PC-9 (cell line): ENCODE measurements around the gene MAP2K4. TPM values are rescaled to one million over a fixed set of nuclear protein-coding genes. Genes with fewer than 3 reads are reported as not detected.
A peak's percentile ranks its signal among the peaks of the same experiment; 100 is the strongest.

Source experiments
- BruUV-seq: library from RNA; stranded (reverse); fragments of 400-500 nt; replicated peaks from 2 replicates; lab custom pipeline; 2021; lab: Mats Ljungman, UMichigan
- CTCF ChIA-PET: fragments of 300-600 bp; sonication (Branson Sonifier 250); formaldehyde crosslinking; loops from one replicate; lab custom pipeline; 2022; ENCODE audit warnings: antibody characterized with exemption; lab: Charles Lee
- POLR2A ChIA-PET: fragments of 300-600 bp; sonication (Branson Sonifier 250); formaldehyde crosslinking; loops from one replicate; lab custom pipeline; 2022; ENCODE audit warnings: antibody characterized with exemption; ENCODE audit not compliant: unreplicated experiment; lab: Charles Lee
- DNase-seq, 2 experiments: peaks; one replicate each; pipeline versions ENCODE4 v3.0.0 to v3.0.0-alpha.2; 2015 to 2022; ENCODE audit warnings: mixed read lengths in 1 of 2
- H2AFZ ChIP-seq: fragments of 200-600 bp; sonication (generic); 2 replicates; pipeline ENCODE4 v1.8.1; 2017; ENCODE audit warnings: antibody characterized with exemption
- H3F3A ChIP-seq: fragments of 200-600 bp; sonication (generic); 2 replicates; pipeline ENCODE4 v1.8.1; 2017; ENCODE audit warnings: antibody characterized with exemption, mild to moderate bottlenecking, low read depth; ENCODE audit not compliant: insufficient read depth
- H3K27ac ChIP-seq: fragments of 200-600 bp; sonication (generic); 2 replicates; pipeline ENCODE4 v1.6.1; 2016; ENCODE audit warnings: mixed run types
- H3K27me3 ChIP-seq: fragments of 200-600 bp; sonication (generic); 2 replicates; pipeline ENCODE4 v1.6.1; 2016; ENCODE audit warnings: low read depth, mixed run types; ENCODE audit not compliant: insufficient read depth
- H3K36me3 ChIP-seq: fragments of 200-600 bp; sonication (generic); 2 replicates; pipeline ENCODE4 v1.6.1; 2016; ENCODE audit warnings: low read depth, mixed run types
- H3K4me1 ChIP-seq: fragments of 200-600 bp; sonication (generic); replicated peaks from 2 replicates; pipeline ENCODE4 v1.6.1; 2016; ENCODE audit warnings: mixed run types; ENCODE audit not compliant: insufficient read depth
- H3K4me2 ChIP-seq: fragments of 200-600 bp; sonication (generic); 2 replicates; pipeline ENCODE4 v1.6.1; 2017; ENCODE audit warnings: mixed run types
- H3K4me3 ChIP-seq: fragments of 200-600 bp; sonication (generic); 2 replicates; pipeline ENCODE4 v1.6.1; 2016; ENCODE audit warnings: mixed run types
- H3K79me2 ChIP-seq: fragments of 200-600 bp; sonication (generic); 2 replicates; pipeline ENCODE4 v1.6.1; 2017; ENCODE audit warnings: low read depth, mixed run types
- H3K9me2 ChIP-seq: fragments of 200-600 bp; sonication (generic); 2 replicates; pipeline ENCODE4 v1.8.1; 2017; ENCODE audit warnings: mild to moderate bottlenecking; ENCODE audit not compliant: insufficient read depth
- H3K9me3 ChIP-seq: fragments of 200-600 bp; sonication (generic); 2 replicates; pipeline ENCODE4 v1.8.1; 2016; ENCODE audit warnings: low read depth; ENCODE audit not compliant: insufficient read depth
- H4K20me1 ChIP-seq: fragments of 200-600 bp; sonication (generic); 2 replicates; pipeline ENCODE4 v1.8.1; 2017; ENCODE audit not compliant: insufficient read depth
- EZH2 ChIP-seq: fragments of 200-600 bp; sonication (generic); IDR thresholded peaks from 2 replicates; pipeline ENCODE4 v1.8.0; 2017; ENCODE audit warnings: antibody characterized with exemption, low read depth
- intact Hi-C: fragments of 100-400 bp; cut with micrococcal nuclease; formaldehyde crosslinking; loops from one replicate; pipeline ENCODE4 v1.10.0; 2022; ENCODE audit not compliant: unreplicated experiment
- total RNA-seq: library from RNA; stranded (reverse); gene quantifications from 2 replicates; pipeline ENCODE4 v1.2.3, GENCODE V29; 2021
- TF ChIP-seq, protein P1 (sequence below): fragments of 200-600 bp; sonication (generic); conservative IDR thresholded peaks from 2 replicates; pipeline ENCODE4 v1.6.1; 2017; ENCODE audit warnings: mixed run types, antibody characterized with exemption, mild to moderate bottlenecking, moderate library complexity

Gene MAP2K4
- total RNA-seq, 1 experiment from 2014 or later: 44.3 TPM

DNA sequence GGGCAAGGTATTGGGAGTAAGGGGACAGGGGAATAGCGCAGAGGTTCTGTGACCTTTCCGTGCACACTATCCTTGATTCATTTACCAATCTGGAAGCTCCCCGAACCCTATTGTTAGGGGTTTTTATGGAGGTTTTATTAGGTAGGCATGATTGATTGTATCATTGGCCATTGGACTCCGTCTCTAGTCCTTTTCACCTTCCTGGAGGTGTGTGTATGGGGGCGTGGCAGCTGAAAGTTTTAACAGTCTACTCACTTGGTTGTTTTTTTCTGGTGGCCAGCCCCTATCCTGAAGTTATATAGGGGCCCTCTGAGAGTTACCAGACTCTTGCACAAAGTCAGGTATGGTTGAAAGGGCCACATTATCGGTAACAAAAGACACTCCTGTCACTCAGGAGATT is 23.0 kb downstream of the MAP2K4 start:
- intact Hi-C loops: no loop called here
- no TSS peak for BruUV-seq
- H3K4me2 ChIP-seq: no peak overlapping the region
- TF ChIP-seq, protein P1, sequence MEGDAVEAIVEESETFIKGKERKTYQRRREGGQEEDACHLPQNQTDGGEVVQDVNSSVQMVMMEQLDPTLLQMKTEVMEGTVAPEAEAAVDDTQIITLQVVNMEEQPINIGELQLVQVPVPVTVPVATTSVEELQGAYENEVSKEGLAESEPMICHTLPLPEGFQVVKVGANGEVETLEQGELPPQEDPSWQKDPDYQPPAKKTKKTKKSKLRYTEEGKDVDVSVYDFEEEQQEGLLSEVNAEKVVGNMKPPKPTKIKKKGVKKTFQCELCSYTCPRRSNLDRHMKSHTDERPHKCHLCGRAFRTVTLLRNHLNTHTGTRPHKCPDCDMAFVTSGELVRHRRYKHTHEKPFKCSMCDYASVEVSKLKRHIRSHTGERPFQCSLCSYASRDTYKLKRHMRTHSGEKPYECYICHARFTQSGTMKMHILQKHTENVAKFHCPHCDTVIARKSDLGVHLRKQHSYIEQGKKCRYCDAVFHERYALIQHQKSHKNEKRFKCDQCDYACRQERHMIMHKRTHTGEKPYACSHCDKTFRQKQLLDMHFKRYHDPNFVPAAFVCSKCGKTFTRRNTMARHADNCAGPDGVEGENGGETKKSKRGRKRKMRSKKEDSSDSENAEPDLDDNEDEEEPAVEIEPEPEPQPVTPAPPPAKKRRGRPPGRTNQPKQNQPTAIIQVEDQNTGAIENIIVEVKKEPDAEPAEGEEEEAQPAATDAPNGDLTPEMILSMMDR: no peak
- no peak for TF ChIP-seq EZH2
- POLR2A ChIA-PET: interaction anchor here (0.6 kb wide), 1 partner anchor 16 kb away, joined by 3 read pairs; no protein-coding TSS in a partner anchor
- no peaks in the 10 kb centered on the region for H3K9me2 ChIP-seq
- H3F3A ChIP-seq: no peaks in the 10 kb centered on the region; the same call in 1 of the 2 replicates
- no peak for DNase-seq
- H3K4me1 ChIP-seq: peaks cover 6% of the 10 kb centered on the region; the same call in 1 of the 2 replicates
- H3K9me3 ChIP-seq: no peaks in the 10 kb centered on the region; the same call in 1 of the 2 replicates
- peaks cover 56% of the 10 kb centered on the region for H3K79me2 ChIP-seq
- H3K27ac ChIP-seq: no peak overlapping the region
- no peaks in the 10 kb centered on the region for H3K27me3 ChIP-seq
- H2AFZ ChIP-seq: no peak overlapping the region
- H4K20me1 ChIP-seq: peaks cover 6% of the 10 kb centered on the region; the same call in 1 of the 2 replicates
- H3K4me3 ChIP-seq: no peak overlapping the region
- CTCF ChIA-PET: no interaction called here
- H3K36me3 ChIP-seq: no peaks in the 10 kb centered on the region

DNA sequence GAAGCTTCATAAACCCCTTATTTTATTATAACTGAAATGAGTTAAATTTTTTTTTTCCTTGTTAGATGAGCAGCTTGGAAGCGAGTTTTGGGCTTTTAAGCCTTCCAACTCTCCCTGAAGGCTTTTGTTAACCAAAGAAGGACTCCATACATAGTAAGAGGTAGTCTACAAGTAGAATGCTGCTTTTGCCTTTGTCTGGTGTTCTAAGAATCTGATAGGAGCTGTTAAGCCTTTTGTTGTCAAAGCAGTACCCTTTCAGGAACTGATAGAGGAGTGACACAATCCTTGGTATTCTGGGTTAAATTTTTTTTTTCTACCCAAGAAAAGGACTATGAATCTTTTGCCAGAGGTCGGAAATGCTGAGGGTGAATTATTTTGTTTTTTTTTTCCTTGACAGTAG is 26.1 kb downstream of the MAP2K4 start:
- POLR2A ChIA-PET: interaction anchor here (0.6 kb wide), 1 partner anchor 32 kb away, joined by 3 read pairs; no protein-coding TSS in a partner anchor
- Histone ChIP-seq H3K27ac (no peak overlapping the region), H3K9me3 (no peaks in the 10 kb centered on the region; the same call in 1 of the 2 replicates), H3K9me2 (no peaks in the 10 kb centered on the region), H2AFZ (no peak overlapping the region), H3K4me1 (no peaks in the 10 kb centered on the region), H3F3A (no peaks in the 10 kb centered on the region; the same call in 1 of the 2 replicates), H3K79me2 (peaks cover 82% of the 10 kb centered on the region), H3K4me3 (no peak overlapping the region), H3K4me2 (no peak overlapping the region), H3K27me3 (no peaks in the 10 kb centered on the region), H4K20me1 (no peaks in the 10 kb centered on the region; the same call in none of the 2 replicates), H3K36me3 (no peaks in the 10 kb centered on the region)
- intact Hi-C loops: no loop called here
- no TSS peak for BruUV-seq
- no peak for DNase-seq
- TF ChIP-seq, protein P1: no peak
- TF ChIP-seq EZH2: no peak
- CTCF ChIA-PET: no interaction called here

DNA sequence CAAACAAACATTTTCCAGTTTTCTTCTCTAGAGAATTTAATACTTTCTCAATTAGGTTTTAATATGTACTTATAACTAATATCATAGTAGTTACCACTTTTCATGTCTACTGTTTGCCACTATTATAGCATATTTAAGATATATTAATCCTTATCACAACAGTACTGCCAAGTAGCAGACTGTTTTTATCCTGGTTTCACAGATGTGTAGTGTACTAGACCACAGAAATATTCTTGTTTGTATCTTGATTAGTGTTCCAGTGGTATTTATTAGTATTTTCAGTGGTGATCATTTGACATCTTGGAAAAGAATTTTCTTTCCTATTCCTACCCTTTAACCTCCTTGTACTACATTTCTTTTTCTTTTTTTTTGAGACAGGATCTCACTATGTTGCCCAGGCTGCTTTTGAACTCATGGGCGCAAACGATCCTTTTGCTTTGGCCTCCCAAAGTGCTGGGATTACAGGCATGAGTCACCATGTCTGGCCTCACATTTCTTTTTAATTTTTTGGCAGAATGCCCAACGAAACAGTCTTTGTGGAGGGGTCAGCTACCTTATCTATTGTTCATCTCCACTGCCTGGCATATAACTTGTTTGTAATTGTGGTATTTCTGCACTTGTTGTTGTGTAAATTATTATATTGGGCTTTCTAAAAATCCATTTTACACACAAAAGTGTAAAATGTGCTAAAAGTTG is 27.2 kb downstream of the MAP2K4 start:
- Histone ChIP-seq H3K4me2 (no peak overlapping the region), H3F3A (no peaks in the 10 kb centered on the region; the same call in 1 of the 2 replicates), H3K4me3 (no peak overlapping the region), H3K9me3 (no peaks in the 10 kb centered on the region; the same call in 1 of the 2 replicates), H3K27me3 (no peaks in the 10 kb centered on the region), H3K27ac (no peak overlapping the region), H2AFZ (no peak overlapping the region), H4K20me1 (no peaks in the 10 kb centered on the region; the same call in none of the 2 replicates), H3K4me1 (no peaks in the 10 kb centered on the region), H3K9me2 (no peaks in the 10 kb centered on the region), H3K79me2 (peaks cover 91% of the 10 kb centered on the region), H3K36me3 (no peaks in the 10 kb centered on the region)
- intact Hi-C loops: loop anchor here (2.0 kb wide), 1 partner anchor 51 kb away; the partner anchor contains the start of gene ZNF18
- peak in 1 of 2 experiments; percentile 15 for DNase-seq
- ChIA-PET POLR2A (interaction anchor here (0.5 to 1.5 kb wide), 3 partner anchors 27 to 1058 kb away, joined by 3 to 15 read pairs (median 8); partner anchors contain the start of genes MAP2K4 and ZNF18), CTCF (no interaction called here)
- no TSS peak for BruUV-seq
- TF ChIP-seq, protein P1: no peak
- no peak for TF ChIP-seq EZH2
